ENCODE data around the gene GRIN2C.
"Not testable (repeated sequence)": the region's sequence is repeated elsewhere in the genome, so short reads cannot be mapped to it uniquely, and the experiment has no call there.

Gene GRIN2C

DNA sequence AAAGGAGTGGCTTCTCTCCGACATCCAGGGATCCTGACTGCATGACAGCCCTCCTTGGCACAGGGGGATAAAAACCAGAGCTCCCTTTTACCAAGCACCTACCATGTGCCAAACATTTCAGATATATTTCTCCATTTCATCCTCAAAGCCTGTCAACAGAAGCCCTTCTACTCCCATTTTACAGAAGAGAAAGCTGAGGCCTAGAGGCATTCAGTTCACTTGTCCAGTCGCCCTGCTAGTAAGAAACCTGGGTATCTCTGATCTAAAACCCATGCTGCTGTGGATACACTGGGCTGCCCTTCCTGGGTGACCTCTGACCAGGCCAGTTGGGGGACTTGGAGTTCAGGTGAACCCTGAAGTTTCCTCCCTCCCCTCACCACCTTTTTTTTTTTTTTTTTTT is 19.0 kb upstream of the GRIN2C start:
- DNase-seq: no peak

DNA sequence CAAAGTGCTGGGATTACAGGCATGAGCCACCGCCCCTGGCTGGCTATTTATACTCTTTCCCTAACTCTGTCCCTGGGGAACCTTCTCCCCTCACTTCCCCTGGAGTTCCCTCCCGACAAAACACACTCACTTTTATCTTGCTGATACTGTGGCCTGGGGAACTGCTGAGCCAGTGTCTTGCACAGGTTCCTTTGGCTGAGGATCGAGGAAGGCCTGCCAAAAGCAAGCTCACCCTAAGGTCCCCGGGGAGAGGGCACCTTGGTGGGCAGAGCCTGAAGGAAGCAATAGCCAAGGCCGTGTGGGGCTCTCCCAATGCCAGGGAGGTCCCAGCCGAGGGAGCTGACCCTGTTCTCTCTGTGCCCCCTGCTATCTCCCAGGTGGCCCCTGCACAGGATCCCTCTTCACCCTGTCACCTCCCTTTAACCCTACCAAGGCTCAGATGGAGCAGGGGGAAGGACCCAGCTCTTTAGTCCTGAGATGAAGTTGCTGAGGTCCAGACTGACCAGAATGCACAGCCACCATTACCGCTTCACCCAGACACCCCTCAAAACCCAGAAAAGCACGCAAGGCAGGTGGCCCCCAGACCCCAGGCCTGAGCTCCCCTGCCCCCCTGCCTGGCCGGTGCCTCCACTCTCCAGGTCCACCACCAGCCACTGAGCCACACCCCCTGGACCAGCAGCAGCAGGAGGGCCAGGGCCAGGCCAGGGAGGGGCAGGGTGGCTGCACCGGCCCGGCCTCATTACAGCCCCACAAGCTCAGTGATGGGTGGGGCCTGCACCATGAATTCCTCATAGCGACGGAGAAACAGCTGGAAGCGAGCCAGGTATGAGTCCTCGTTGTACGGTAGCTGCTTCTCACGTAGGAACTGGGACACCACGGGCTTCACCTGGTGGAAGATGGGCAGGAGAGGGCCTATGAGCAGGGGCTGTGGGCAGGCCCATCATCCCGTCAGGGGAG is 18.2 kb upstream of the GRIN2C start:
- DNase-seq: no peak

DNA sequence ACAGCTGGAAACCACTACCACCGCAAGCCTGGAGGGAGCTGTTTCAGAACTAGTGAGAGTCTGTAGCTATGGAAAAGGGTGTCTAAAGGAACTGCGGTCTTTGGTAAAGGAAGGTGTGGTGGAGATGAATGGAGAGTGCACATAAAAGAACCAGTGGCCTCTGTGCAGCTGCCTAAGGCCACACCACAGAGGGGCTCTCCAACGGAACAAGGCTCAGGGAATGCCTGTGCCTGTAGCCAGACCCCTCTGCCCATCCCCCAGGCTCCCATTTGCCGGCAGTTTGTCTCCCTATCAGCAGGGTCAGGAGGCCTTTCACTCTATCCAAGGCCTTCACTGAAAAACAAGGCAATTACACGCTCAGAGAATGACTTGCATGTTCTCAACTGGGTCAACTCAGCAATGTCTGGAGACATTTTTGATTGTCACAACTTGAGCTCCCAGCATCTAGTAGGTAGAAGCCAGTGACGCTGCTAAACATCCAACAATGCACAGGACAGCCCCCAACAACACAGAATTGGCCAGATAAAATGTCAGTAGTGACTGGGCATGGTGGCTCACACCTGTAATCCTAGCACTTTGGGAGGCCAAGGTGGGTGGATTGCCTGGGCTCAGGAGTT is 16.4 kb upstream of the GRIN2C start:
- DNase-seq: no peak

DNA sequence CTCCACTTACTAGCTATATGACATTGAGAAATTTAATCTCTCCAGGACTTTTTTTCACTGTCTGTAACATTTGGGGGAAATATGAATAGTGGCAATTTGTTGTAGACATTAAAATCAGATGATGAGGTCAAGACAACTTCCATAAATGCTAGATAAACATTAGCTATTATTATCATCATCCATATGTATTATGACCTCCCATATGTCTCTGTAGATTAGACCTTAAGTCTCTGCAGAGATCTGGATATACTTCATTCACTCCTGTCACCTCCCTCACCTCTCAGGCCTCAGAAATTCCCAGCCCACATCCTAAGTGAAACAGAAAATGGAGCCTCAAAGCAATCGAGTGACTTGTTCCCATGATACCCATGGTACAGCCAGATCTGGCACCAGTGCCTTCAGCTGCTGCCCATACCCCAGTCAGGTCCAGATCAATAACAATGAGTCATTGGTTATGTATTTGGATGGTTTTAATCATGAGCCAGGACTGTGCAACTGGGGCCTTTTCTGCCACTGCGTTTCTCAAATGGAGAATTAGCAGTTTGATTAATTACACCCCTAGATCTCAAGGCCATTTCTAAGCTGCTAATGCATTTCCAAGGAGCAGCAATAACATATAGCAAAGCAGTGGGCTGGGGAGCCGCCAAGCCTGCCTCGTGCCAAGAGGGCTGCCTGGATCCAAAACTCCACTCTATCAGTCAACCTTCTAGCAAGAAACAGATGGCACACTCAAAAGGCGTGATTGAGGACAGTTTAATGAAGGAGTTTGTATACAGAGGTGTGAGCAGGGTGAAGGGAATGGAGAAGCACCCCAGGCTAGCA is 15.7 kb upstream of the GRIN2C start:
- DNase-seq: no peak

DNA sequence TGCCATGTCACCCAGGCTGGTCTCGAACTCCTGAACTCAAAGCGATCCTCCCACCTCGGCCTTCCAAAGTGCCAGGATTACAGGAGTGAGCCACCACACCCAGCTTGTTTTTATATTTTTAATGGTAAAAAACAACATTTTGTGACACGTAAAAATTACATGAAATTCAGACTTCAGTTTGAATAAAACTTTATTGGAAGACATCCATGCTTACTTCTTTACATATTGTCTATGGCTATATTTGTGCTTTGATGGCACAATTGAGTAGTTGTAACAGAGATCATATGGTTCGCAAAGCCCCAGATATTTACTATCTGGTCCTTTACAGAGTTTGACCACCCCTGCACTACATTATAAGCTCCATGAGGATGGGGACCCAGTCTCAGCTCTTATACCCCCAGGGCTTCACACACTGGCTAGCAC is 14.9 kb upstream of the GRIN2C start:
- DNase-seq: no peak

DNA sequence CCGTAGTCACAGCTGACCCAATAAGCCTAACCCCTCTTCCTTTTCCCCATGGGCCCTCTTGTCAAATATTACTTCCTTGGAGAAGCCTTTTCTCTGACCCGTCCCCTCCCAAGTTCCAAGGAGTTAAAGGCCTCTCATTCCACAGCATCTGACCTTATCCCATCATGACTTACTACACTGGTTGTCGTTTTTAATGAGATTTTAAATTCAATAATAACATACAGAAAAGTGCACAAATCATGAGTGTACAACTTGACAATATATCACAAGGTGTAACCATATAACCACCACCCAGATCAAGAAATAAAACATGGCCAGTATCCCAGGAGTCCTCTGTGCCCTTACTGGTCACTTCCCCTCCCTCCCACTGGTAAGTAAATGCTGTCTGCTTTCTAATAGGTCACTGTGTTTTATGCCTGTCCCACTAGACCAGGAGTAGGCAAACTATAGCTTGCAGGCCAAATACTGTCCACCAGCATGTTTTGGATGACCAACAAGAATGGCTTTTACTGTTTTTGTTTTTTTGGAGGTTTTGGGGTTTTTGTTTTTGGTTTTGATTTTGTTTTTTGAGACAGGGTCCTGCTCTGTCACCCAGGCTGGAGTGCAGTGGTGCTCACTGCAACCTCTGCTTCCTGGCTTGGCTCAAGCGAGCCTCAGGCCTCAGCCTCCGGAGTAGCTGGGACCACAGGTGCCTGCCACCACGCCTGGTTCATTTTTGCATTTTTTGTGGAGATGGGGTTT is 14.4 kb upstream of the GRIN2C start:
- no peak for DNase-seq

- DNase-seq: peak; percentile 100
Measured at GRCh38 chr17:74873037-74873873, 13.6 kb upstream of the GRIN2C start.

DNA sequence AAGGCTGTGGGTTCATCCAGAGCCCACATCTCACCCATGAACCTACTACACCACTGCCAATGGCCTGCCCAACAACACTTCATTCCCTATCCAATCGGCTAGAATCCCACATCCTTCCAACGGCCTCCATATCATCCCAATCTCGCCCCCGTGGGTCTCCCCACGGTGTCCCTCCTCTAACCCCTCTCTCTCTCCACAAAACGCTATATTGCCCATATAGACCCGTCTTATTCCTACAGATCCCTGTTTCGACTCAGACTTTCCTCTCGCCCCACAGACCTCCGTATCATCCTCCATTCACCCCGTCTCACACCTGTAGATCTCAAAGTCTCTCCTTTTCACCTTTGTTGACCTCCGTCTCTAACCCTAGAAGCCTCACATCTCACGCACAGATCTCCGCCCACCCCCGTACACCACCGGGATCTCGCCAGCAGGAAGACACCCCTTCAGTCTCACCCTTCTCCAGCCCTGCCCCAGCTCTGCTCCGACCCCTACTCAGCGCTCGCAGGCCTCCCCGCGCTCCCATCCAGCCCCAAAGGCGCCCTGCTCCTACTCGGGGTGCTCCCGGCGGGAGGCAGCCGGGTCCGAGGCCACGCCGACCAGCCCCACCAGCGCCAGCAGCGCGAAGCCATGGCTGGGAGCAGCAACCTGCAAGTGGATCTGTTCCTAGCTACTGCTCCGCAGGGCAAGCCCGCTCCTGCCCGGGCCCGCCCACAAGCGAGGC is 12.8 kb upstream of the GRIN2C start, which contains the start of gene FDXR:
Gene FDXR (minus strand): TSS at position 682 of the 724 bp plus-strand sequence. CDS start 50 bp downstream, at position 632.
- DNase-seq: no peak

GRCh38 chr17:74871356-74872076 is 11.8 kb upstream of the GRIN2C start:
- DNase-seq: no peak

GRCh38 chr17:74870512-74870911 is 10.8 kb upstream of the GRIN2C start:
- no peak for DNase-seq

- DNase-seq: not testable (repeated sequence)
Measured at GRCh38 chr17:74870028-74870427, 10.3 kb upstream of the GRIN2C start.

- DNase-seq: no peak
Measured at GRCh38 chr17:74868908-74869255, 9.2 kb upstream of the GRIN2C start.

DNA sequence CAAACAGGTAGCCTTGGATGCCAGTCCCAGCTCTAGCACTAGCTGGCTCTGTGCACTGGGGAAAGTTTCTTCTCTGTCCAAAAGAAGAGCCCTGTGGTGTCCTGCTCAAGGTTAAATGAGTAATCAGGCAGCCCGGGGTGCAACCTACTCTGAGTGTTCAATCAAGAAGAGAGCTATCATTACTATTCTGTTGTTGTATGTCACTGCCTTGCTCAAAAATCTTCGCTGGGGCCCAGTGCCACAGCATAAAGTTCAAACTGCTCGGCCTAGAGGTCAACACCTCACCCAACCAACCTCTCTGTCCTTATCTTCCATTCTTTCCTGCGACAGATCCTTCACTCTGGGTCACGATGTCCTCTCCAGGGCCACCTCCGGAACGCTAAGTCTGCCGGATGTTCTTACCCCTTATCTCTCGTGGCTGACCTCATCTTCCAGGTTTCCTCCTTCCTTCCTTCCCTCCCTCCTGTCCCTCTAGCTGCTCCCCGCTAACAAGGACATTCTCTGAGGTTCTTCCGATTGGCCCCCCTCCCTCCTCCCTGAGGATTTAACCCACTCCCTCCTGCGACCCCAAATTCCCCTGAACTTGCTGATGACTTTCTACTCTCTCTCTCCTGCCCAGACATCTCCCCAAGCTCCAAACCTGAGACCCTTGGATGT is 8.7 kb upstream of the GRIN2C start:
- DNase-seq: no peak

DNA sequence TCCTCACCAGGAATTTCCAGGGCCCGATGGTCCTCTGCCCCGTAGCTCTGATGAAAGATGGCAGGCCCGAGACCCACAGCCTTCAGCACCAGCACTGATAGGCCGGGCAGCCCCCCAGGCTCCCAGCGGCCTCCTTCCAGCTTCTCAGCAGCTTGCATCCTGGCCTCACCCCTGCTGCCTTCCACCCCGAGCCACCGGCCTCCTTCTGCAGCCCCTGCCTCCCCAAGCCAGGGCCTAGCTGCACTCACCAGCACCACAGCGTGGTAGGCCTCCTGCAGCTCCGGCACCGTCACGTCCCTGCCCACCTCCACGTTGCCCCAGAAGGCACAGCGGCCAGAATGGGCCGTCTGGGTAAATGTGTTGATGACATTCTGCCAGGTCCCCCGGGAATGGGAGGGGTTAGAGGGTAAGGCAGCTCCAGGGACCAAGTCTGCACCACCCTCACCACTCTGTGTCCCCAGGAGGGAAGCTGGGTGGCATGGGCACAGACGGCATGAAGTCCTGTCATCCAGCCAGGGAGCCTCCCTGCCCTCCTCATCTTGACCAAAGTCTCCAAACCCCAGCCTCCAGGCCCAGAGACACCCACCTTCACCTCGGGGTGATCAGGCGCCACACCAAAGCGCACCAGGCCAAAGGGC is 6.6 kb upstream of the GRIN2C start:
- no peak for DNase-seq

DNA sequence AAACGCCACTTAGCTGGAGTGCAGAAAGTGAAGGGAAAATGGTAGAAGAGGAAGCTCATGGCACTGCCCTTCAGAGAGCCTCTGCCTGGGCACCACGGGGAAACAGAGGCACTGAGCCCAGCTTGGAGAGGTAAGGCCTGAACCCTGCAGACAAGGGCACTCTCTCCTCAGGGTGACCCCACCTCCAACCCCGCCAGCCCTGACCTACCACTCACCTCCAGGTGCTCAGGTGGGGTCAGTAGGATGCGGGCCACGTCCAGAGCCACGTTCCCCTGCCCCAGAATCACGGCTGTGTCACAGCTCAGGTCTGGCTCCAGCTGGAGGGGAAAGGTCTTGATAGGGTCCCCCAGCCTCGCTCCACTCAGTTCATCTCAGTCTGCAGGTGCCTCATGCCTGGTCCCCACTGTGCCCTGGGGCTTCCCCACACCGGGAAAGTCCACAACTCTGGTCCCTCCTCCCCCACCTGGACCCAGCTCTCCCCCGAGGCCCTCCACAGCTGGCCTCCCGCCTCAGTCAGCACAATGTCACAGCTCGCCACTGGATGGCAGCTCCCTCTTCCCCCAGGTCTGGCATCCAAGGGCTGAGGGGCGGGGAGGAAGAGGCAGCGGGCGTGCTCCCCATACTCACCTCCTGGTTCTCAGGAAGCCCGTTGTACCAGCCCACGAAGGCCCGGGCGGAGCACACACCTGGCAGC is 6.0 kb upstream of the GRIN2C start:
- DNase-seq: no peak

DNA sequence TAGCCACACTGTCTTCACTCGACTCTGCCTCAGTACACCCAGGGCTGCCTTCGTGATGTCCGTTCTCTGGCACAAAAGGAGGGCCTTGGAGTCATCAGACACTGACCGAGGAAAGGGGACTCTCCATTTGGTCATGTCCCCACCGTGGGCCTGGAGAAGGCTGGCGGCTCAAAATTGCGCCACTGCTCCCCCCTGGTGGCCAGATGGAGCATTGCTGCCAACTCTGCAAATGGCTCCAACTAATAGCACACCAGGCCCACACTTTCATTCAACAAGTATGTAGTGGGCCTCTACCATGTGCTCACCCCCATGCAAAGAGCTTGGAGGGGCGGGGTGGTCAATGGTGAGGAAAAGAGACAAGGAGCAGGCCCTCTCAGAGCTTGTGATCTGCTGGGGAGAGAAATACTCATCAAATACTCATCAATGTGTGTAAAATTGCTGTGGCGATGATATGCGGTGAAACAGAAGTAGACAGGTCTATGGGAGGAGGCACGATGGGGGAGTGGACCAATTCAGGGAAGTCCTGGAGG is 5.2 kb upstream of the GRIN2C start:
- peak; percentile 80 for DNase-seq

- DNase-seq: no peak
Measured at GRCh38 chr17:74864297-74864865, 4.7 kb upstream of the GRIN2C start.

Data from CD4-positive, alpha-beta T cell treated with Interleukin-17A for 1 hour (primary cell).